Upper lobe of left lung (tissue), 4 donors: Measurements from ENCODE around the gene PHAF1.

Experiments
- EP300 ChIP-seq, 4 donors: sonication (generic); formaldehyde crosslinking; IDR thresholded peaks; one replicate each; pipeline ENCODE4 v1.5.1; 2017; ENCODE audit warnings: antibody characterized with exemption in 4 of 4, control low read depth in 2 of 4
- POLR2A ChIP-seq, 4 donors: fragments of 450-650 bp; IDR thresholded peaks; one replicate each; pipeline ENCODE4 v1.5.1; 2016 to 2017; ENCODE audit warnings: antibody characterized with exemption in 4 of 4, mild to moderate bottlenecking in 2 of 4

- TF ChIP-seq POLR2A (IDR thresholded peaks at IDR 0.05) = peak in 3 of 4 donors; percentile 41 to 87 (median 48)
- TF ChIP-seq EP300 (IDR thresholded peaks at IDR 0.05) = peak in 1 of 4 donors; percentile 57
These were observed 82.4 kb downstream of the PHAF1 start, which contains the start of gene E2F4 for GRCh38 chr16:67191995-67192681.
